Neural progenitor cell (in vitro differentiated cells): ENCODE results near the gene UNC5CL. TPM values are rescaled to one million over a fixed set of nuclear protein-coding genes. Genes with fewer than 3 reads are reported as not detected.

Experiments
- DNase-seq: peaks from one replicate; pipeline ENCODE4 v3.0.0-alpha.2; 2016; ENCODE audit warnings: low spot score
- H2AFZ ChIP-seq: fragments of 200-600 bp; sonication (generic); replicated peaks from 2 replicates; pipeline ENCODE4 v1.6.1; 2016; ENCODE audit warnings: antibody characterized with exemption
- H3F3A ChIP-seq: fragments of 200-600 bp; sonication (generic); 2 replicates; pipeline ENCODE4 v1.6.1; 2016; ENCODE audit warnings: antibody characterized with exemption, low read depth
- H3K27ac ChIP-seq: fragments of 200-600 bp; sonication (generic); 2 replicates; pipeline ENCODE4 v1.5.1; 2016; ENCODE audit warnings: mild to moderate bottlenecking
- H3K27me3 ChIP-seq: fragments of 200-600 bp; sonication (generic); 2 replicates; pipeline ENCODE4 v1.6.1; 2016; ENCODE audit warnings: mild to moderate bottlenecking, moderate library complexity
- H3K36me3 ChIP-seq: fragments of 200-600 bp; sonication (generic); 2 replicates; pipeline ENCODE4 v1.5.1; 2016
- H3K4me1 ChIP-seq: fragments of 200-600 bp; sonication (generic); 2 replicates; pipeline ENCODE4 v1.6.1; 2016; ENCODE audit warnings: mixed run types
- H3K4me2 ChIP-seq: fragments of 200-600 bp; sonication (generic); 2 replicates; pipeline ENCODE4 v1.6.1; 2016
- H3K4me3 ChIP-seq: fragments of 200-600 bp; sonication (generic); 2 replicates; pipeline ENCODE4 v1.5.1; 2016
- H3K79me2 ChIP-seq: fragments of 200-600 bp; sonication (generic); 2 replicates; pipeline ENCODE4 v1.6.1; 2016; ENCODE audit warnings: low read depth
- H3K9ac ChIP-seq: fragments of 200-600 bp; sonication (generic); 2 replicates; pipeline ENCODE4 v1.6.1; 2016
- H3K9me3 ChIP-seq: fragments of 200-600 bp; sonication (generic); 2 replicates; pipeline ENCODE4 v1.5.1; 2016; ENCODE audit warnings: low read depth
- H4K20me1 ChIP-seq: fragments of 200-600 bp; sonication (generic); 2 replicates; pipeline ENCODE4 v1.6.1; 2016; ENCODE audit warnings: low read depth
- H3K27ac Mint-ChIP-seq: 3 replicates; pipeline ENCODE4 v1.8.0; 2021; ENCODE audit warnings: mixed read lengths
- H3K27me3 Mint-ChIP-seq: 2 replicates; pipeline ENCODE4 v1.8.0; 2022; ENCODE audit warnings: low read depth, mild to moderate bottlenecking, inconsistent platforms, moderate library complexity, mixed read lengths; ENCODE audit not compliant: insufficient read depth
- H3K36me3 Mint-ChIP-seq: 3 replicates; pipeline ENCODE4 v1.8.0; 2021; ENCODE audit warnings: mixed read lengths
- H3K4me1 Mint-ChIP-seq: 3 replicates; pipeline ENCODE4 v1.8.0; 2021; ENCODE audit warnings: mixed read lengths
- H3K4me3 Mint-ChIP-seq: 3 replicates; pipeline ENCODE4 v1.8.0; 2021; ENCODE audit warnings: mild to moderate bottlenecking, moderate library complexity, mixed read lengths
- H3K9me3 Mint-ChIP-seq: 3 replicates; pipeline ENCODE4 v1.8.0; 2020; ENCODE audit warnings: mixed read lengths
- CTCF ChIP-seq: fragments of 200-600 bp; sonication (generic); IDR thresholded peaks from 2 replicates; pipeline ENCODE4 v1.5.1; 2017; ENCODE audit warnings: antibody characterized with exemption, mild to moderate bottlenecking
- EZH2 ChIP-seq: fragments of 200-600 bp; sonication (generic); IDR thresholded peaks from 2 replicates; pipeline ENCODE4 v1.6.1; 2017; ENCODE audit warnings: antibody characterized with exemption, mild to moderate bottlenecking, moderate library complexity
- EZH2phosphoT487 ChIP-seq: fragments of 200-600 bp; sonication (generic); IDR thresholded peaks from 2 replicates; pipeline ENCODE4 v1.6.1; 2017; ENCODE audit warnings: antibody characterized with exemption
- total RNA-seq: library from RNA; depleted of rRNA; stranded (reverse); fragments of >200 nt; gene quantifications from 2 replicates; pipeline ENCODE4 v1.2.3, GENCODE V29; 2015; ENCODE audit warnings: low replicate concordance

UNC5CL gene
- total RNA-seq, 1 donor from 2014 or later: 2.2 TPM

DNA sequence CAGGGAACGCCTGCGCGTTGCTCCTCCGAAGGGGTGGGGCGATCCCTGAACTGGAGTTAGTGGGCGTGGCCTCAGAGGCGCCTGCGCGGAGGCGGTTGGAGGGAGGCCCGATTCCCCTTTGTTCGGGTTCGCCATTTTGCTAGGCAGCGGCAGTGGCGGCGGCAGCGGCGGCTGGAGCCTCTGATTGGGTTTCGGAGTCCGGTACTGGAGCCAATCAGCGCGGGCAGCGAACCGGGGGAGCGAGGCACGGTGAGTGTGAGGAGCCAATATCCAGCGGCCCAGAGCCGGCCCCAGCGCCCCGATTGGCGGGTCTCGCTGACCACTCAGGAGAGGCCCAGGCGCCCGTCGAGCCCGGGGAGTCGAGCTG is 33.8 kb upstream of the UNC5CL start, which contains the start of gene NFYA:
TSS of gene NFYA (plus strand) at position 139 of the 367 bp plus-strand sequence. CDS start 6,116 bp downstream, outside the sequence.
- peaks cover 28% of the 10 kb centered on the region for H3K4me1 Mint-ChIP-seq
- peaks cover 60% of the 10 kb centered on the region for H3K79me2 ChIP-seq

GRCh38 chr6:41071923-41072835 is 33.2 kb upstream of the UNC5CL start, which contains the start of gene OARD1:
Gene OARD1, minus strand, starts transcription at chr6:41072356. Its CDS starts 722 bp downstream, at chr6:41071634.
- H3F3A ChIP-seq: peaks cover 42% of the 10 kb centered on the region
- no peaks in the 10 kb centered on the region for H3K27me3 ChIP-seq
- DNase-seq: peak; percentile 99
- Mint-ChIP-seq H3K4me1 (peaks cover 28% of the 10 kb centered on the region), H3K4me3 (peak within 1 kb of the TSS; percentile 93), H3K9me3 (no peaks in the 10 kb centered on the region), H3K36me3 (no peaks in the 10 kb centered on the region), H3K27ac (peak within 1 kb of the TSS; percentile 67), H3K27me3 (no peaks in the 10 kb centered on the region)
- peaks cover 54% of the 10 kb centered on the region for H3K79me2 ChIP-seq
- H2AFZ ChIP-seq: peak within 1 kb of the TSS; percentile 59
- H3K36me3 ChIP-seq: peaks cover 9% of the 10 kb centered on the region
- TF ChIP-seq EZH2phosphoT487 (no peak), EZH2 (no peak), CTCF (no peak)
- H3K9me3 ChIP-seq: no peaks in the 10 kb centered on the region
- peak within 1 kb of the TSS; percentile 92 for H3K9ac ChIP-seq
- peak within 1 kb of the TSS; percentile 97 for H3K27ac ChIP-seq
- peak within 1 kb of the TSS; percentile 92 for H3K4me2 ChIP-seq
- peak within 1 kb of the TSS; percentile 96 for H3K4me3 ChIP-seq
- H4K20me1 ChIP-seq: peaks cover 34% of the 10 kb centered on the region
- peaks cover 37% of the 10 kb centered on the region for H3K4me1 ChIP-seq

More for the DNA sequence above, 33.8 kb upstream of the UNC5CL start, which contains the start of gene NFYA:
- Histone ChIP-seq H3K4me1 (peaks cover 37% of the 10 kb centered on the region), H2AFZ (peak within 1 kb of the TSS; percentile 59), H3F3A (peaks cover 35% of the 10 kb centered on the region), H3K4me2 (peak within 1 kb of the TSS; percentile 92), H4K20me1 (peaks cover 40% of the 10 kb centered on the region), H3K36me3 (peaks cover 9% of the 10 kb centered on the region), H3K4me3 (peak within 1 kb of the TSS; percentile 96), H3K27ac (peak within 1 kb of the TSS; percentile 97), H3K27me3 (no peaks in the 10 kb centered on the region), H3K9me3 (no peaks in the 10 kb centered on the region), H3K9ac (peak within 1 kb of the TSS; percentile 92)
- TF ChIP-seq EZH2: no peak
- H3K27me3 Mint-ChIP-seq: no peaks in the 10 kb centered on the region
- H3K27ac Mint-ChIP-seq: peak within 1 kb of the TSS; percentile 98
- no peaks in the 10 kb centered on the region for H3K9me3 Mint-ChIP-seq
- peak; percentile 100 for DNase-seq
- peak within 1 kb of the TSS; percentile 93 for H3K4me3 Mint-ChIP-seq
- H3K36me3 Mint-ChIP-seq: no peaks in the 10 kb centered on the region

GRCh38 chr6:41071501-41071922 is 32.5 kb upstream of the UNC5CL start:
- Histone ChIP-seq H3K4me2 (peak overlapping the region; percentile 86), H2AFZ (peak overlapping the region; percentile 53), H3K27me3 (no peaks in the 10 kb centered on the region), H3K4me3 (peak overlapping the region; percentile 96), H4K20me1 (peaks cover 28% of the 10 kb centered on the region), H3K9me3 (no peaks in the 10 kb centered on the region), H3K4me1 (peaks cover 33% of the 10 kb centered on the region), H3K9ac (peak overlapping the region; percentile 79), H3K27ac (peak overlapping the region; percentile 95), H3K79me2 (peaks cover 47% of the 10 kb centered on the region), H3F3A (peaks cover 44% of the 10 kb centered on the region), H3K36me3 (peaks cover 9% of the 10 kb centered on the region)
- TF ChIP-seq EZH2phosphoT487 (no peak), CTCF (peak; percentile 7), EZH2 (no peak)
- H3K4me1 Mint-ChIP-seq: peaks cover 31% of the 10 kb centered on the region
- no peaks in the 10 kb centered on the region for H3K27me3 Mint-ChIP-seq
- no peaks in the 10 kb centered on the region for H3K9me3 Mint-ChIP-seq
- H3K27ac Mint-ChIP-seq: peak overlapping the region; percentile 6
- DNase-seq: no peak
- H3K36me3 Mint-ChIP-seq: peaks cover 3% of the 10 kb centered on the region
- peak overlapping the region; percentile 93 for H3K4me3 Mint-ChIP-seq
